Stimulated activated memory B cell treated with anti-CD40 and anti-IgM and Interleukin-4, amounts not matched to agents 10 μg/mL and 1 μg/mL and 100 μg/mL, for 72 hours (primary cell): ENCODE measurements around the gene ARMC9.

Experiments used
- ATAC-seq: fragments of 150-1000 bp; cut with Tn5 transposase; 2 replicates; pipeline ENCODE4 v1.10.0; 2021
- H3K27ac Mint-ChIP-seq: one replicate; pipeline ENCODE4 v1.8.0; 2022; ENCODE audit warnings: mild to moderate bottlenecking, mixed read lengths
- H3K27me3 Mint-ChIP-seq: one replicate; pipeline ENCODE4 v1.8.0; 2022; ENCODE audit warnings: mixed read lengths
- H3K36me3 Mint-ChIP-seq: one replicate; pipeline ENCODE4 v1.8.0; 2022; ENCODE audit warnings: mixed read lengths
- H3K4me1 Mint-ChIP-seq: one replicate; pipeline ENCODE4 v1.8.0; 2022; ENCODE audit warnings: mixed read lengths
- H3K4me3 Mint-ChIP-seq: one replicate; pipeline ENCODE4 v1.8.0; 2022; ENCODE audit warnings: mild to moderate bottlenecking, moderate library complexity, mixed read lengths
- H3K9me3 Mint-ChIP-seq: one replicate; pipeline ENCODE4 v1.8.0; 2022; ENCODE audit warnings: mixed read lengths

The ARMC9 gene, protein sequence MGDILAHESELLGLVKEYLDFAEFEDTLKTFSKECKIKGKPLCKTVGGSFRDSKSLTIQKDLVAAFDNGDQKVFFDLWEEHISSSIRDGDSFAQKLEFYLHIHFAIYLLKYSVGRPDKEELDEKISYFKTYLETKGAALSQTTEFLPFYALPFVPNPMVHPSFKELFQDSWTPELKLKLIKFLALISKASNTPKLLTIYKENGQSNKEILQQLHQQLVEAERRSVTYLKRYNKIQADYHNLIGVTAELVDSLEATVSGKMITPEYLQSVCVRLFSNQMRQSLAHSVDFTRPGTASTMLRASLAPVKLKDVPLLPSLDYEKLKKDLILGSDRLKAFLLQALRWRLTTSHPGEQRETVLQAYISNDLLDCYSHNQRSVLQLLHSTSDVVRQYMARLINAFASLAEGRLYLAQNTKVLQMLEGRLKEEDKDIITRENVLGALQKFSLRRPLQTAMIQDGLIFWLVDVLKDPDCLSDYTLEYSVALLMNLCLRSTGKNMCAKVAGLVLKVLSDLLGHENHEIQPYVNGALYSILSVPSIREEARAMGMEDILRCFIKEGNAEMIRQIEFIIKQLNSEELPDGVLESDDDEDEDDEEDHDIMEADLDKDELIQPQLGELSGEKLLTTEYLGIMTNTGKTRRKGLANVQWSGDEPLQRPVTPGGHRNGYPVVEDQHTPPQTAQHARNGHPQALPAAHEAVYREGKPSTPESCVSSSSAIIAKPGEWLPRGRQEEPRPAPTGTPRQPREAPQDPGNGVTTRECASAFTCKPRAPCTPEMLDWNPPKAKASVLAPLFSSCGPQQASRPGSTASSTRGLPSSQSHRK

DNA sequence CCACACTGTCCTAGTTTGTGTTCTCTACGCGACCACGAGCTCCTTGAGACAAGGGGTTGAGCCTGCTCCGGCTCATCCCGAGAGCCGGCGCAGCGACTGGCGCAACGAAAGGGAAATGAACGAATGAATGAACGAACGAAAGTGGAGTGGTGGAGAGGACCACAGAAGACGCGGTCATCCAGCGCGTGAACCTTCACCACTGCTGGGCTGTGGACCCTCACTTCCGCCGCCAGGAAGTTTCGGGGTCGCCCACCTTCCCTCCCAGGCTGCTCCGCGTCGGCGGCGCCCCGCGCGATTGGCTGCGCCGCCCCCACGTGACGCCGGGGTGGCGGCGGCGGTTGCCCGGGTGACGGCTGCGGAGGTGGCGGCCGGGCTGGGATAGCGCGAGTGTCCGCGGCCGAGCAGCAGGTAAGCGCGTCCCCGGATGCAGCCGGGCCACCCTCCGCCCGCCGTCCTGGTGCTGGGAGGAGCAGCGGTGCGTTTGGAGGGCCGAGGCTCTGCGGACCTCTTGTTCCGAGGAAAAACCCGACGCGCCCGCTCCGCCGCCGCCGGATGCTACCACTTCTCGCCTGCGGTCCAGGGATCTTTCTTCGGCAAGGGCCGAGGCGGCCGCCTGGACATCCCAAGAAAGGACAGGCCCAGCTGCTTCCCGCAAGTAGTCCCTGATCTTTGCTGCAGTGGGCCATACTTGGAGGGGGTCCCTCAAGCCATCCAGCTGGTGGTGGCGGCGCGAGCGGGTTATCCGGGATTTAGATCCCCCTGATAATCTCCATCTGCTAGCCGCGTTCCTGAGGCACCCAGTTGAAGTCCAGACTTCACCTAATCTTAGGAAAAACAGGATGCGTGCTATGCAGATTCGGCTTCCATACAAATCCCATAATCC lies at the start of gene ARMC9:
Gene ARMC9 (plus strand): TSS at position 341 of the 883 bp plus-strand sequence. CDS start 7,608 bp downstream, outside the sequence.
- Mint-ChIP-seq H3K4me3 (peak within 1 kb of the TSS; percentile 90), H3K27ac (peak within 1 kb of the TSS; percentile 84), H3K9me3 (no peaks in the 10 kb centered on the region), H3K36me3 (peaks cover 6% of the 10 kb centered on the region), H3K27me3 (no peaks in the 10 kb centered on the region), H3K4me1 (peaks cover 17% of the 10 kb centered on the region)
- peak; percentile 96 for ATAC-seq

DNA sequence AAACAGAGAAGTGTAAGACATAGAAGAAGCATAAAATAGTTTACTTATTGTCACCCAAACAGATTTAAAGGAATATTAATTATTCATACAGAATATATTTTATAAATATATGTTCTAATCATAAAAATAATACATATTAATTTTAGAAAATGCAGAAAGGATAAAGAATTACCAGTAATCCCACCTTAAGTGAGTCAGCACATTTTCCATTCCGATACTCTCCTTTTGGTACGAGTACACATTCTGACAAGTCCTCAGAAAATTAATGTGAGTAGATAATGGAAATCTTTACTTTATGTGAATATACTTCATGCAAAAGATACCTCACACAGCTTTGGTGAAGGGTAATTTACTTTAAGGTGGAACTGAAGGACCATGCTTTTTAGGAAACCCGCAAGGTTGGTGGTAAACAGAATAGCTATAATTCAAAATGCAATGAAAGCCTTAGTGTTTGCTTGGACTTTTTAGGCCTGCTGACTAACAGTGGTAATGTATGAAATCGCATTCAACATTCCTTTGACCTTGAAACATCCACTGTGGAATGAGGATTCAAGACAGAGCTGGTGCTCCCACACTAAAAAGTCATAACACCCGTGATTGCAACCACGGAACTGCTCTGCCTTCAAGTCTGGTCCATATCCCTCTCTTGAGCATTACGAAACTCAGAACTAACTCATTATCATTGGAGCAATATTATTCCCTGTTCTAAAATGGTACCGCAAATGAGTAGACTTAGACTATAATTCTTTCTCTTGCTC lies 45.5 kb upstream of the ARMC9 start:
- Mint-ChIP-seq H3K36me3 (peaks cover 39% of the 10 kb centered on the region), H3K4me1 (peaks cover 5% of the 10 kb centered on the region), H3K27me3 (no peaks in the 10 kb centered on the region), H3K9me3 (no peaks in the 10 kb centered on the region), H3K4me3 (no peak overlapping the region), H3K27ac (no peak overlapping the region)
- ATAC-seq: no peak

DNA sequence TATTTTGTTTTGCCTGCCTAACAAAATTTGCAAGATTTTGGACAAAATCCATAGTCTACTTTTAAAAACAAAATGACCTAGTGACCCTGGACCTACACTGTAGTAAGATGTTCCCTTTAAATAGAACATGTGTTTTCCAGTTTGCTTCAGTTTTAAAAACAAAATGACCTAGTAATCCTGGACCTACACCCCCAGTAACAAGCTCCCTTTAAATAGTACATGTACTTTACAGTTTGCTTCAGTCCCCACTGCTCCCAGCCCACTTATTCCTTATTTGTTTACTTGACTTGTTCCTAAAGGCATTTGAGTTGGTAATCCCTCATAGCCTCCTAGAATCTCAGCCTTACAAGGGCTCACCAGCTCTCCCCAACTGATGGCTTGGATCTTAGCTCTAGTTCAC lies 39.1 kb upstream of the ARMC9 start:
- Mint-ChIP-seq H3K27ac (no peak overlapping the region), H3K9me3 (no peaks in the 10 kb centered on the region), H3K4me3 (no peak overlapping the region), H3K27me3 (no peaks in the 10 kb centered on the region), H3K4me1 (peaks cover 39% of the 10 kb centered on the region), H3K36me3 (peaks cover 46% of the 10 kb centered on the region)
- no peak for ATAC-seq

DNA sequence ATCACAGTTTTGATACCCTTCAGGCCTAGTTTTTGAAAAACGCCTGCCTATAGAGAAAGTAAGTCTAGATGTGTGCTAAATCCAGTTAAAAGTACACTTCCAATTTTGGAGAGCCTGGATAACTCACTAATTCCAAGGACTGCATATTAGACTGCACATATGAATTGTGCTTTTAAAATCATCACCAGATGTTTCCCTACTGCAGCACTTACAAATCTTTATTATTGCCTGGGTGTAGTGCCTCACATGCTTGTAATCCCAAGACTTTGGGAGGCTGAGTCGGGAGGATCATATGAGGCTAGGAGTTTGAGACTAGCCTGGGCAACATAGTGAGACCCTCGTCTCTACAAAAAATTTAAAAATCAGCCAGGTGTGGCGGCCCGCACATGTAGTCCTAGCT lies 37.7 kb upstream of the ARMC9 start:
- ATAC-seq: no peak
- no peaks in the 10 kb centered on the region for H3K27me3 Mint-ChIP-seq
- H3K4me3 Mint-ChIP-seq: no peak overlapping the region
- H3K36me3 Mint-ChIP-seq: peaks cover 57% of the 10 kb centered on the region
- H3K4me1 Mint-ChIP-seq: peaks cover 39% of the 10 kb centered on the region
- no peaks in the 10 kb centered on the region for H3K9me3 Mint-ChIP-seq
- H3K27ac Mint-ChIP-seq: peak overlapping the region; percentile 90

DNA sequence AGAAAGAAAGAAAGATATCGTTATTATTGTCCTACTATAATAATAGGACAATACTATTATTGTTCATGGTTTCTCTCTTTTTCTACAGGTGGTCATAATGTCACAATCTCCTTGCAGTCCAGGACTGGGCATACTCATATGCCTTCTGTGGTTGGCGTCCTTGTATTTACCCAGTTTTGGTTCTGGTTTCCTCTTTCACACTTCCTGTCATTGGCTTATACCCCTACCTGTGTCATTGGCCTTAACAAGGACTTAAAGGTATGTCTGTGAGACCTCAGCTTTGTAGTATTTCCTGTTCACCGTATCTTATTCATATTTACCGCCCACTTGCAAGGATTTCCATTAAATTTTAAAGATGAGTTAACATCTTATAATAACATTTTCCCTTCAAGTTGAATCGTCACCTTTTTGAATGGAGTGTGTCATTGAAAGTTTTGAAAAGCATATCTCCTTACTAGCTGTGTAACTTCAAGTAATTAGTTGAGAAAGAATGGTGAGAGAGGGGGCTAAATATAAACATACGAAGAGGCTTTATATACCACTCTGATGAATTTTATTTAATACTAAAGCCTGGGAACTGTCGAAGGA lies 37.1 kb upstream of the ARMC9 start:
- Mint-ChIP-seq H3K27ac (peak overlapping the region; percentile 90), H3K4me3 (no peak overlapping the region), H3K36me3 (peaks cover 54% of the 10 kb centered on the region), H3K4me1 (peaks cover 34% of the 10 kb centered on the region), H3K9me3 (no peaks in the 10 kb centered on the region), H3K27me3 (no peaks in the 10 kb centered on the region)
- peak; percentile 96 for ATAC-seq

DNA sequence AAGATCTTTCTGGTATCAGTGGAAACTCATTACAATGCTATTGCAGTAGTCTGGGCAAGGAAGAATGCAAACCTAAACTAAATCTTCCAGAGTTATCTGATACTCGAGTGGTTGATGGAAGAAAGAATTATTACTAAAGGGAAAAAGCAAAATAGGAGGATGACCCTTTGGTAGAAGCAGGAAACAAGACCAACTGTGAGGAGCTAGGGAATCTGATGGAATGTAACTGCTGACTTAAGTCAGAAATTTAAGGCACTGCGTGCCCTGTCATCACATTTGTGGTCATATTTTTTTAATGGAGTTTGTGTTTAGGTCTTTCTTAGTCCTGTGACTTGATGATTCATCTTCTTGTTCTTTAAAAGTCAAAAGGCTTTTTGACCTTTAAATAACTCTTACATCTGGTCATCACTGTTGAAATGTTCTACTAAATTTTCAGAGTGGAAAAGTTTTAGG lies 36.5 kb upstream of the ARMC9 start:
- Mint-ChIP-seq H3K4me3 (no peak overlapping the region), H3K27me3 (no peaks in the 10 kb centered on the region), H3K9me3 (no peaks in the 10 kb centered on the region), H3K27ac (peak overlapping the region; percentile 90), H3K4me1 (peaks cover 39% of the 10 kb centered on the region), H3K36me3 (peaks cover 59% of the 10 kb centered on the region)
- ATAC-seq: peak; percentile 74

DNA sequence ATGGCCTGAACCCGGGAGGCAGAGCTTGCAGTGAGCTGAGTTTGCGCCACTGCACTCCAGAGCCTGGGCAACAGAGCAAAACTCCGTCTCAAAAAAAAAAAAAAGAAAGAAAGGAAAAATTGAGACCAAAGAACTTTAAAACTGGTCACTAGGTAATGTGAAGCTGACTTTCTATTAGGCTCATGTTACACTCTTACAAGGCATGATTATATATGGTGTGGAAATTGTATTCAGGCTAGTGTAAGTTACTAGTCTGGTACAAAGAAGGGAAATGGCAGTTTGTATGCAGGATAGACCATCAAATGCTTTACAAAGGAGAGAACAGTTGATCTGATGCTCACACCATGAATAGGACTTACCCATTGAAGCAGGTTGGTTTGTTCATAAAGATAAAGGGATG lies 35.4 kb upstream of the ARMC9 start:
- no peak for ATAC-seq
- peaks cover 68% of the 10 kb centered on the region for H3K36me3 Mint-ChIP-seq
- H3K4me3 Mint-ChIP-seq: no peak overlapping the region
- H3K9me3 Mint-ChIP-seq: no peaks in the 10 kb centered on the region
- H3K27me3 Mint-ChIP-seq: no peaks in the 10 kb centered on the region
- peak overlapping the region; percentile 90 for H3K27ac Mint-ChIP-seq
- H3K4me1 Mint-ChIP-seq: peaks cover 50% of the 10 kb centered on the region

DNA sequence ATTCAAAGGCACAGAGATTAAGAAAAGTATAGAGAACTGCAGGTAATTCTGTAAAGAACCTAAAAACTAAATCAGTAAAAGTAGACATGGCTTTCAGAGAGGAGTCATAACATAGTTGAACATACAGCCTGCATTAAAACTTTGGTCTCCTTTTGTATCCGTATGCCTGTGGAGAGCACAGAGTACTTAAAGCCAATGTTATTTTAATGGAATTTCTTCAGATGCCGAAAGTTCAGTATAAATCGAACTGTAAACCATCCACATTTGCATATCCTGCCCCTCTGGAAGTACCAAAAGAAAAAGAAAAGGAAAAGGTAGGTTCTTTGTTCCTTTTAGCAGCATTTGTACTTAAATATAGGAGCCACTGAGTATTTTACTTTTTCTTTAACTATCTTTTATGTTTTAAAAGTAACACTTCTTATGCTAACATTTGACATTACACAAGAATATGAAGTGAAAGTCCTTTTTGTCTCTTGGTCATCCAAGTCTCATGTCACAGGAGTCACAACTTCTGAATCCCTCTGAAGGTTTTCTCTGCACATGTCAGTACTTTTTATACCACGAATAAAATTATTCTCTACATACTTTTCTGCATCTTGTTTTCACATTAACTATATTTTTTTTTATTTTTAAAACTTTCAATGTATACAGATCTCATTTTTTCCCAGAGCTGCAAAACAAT lies 34.9 kb upstream of the ARMC9 start:
- Mint-ChIP-seq H3K4me3 (no peak overlapping the region), H3K9me3 (no peaks in the 10 kb centered on the region), H3K36me3 (peaks cover 69% of the 10 kb centered on the region), H3K27ac (peak overlapping the region; percentile 90), H3K4me1 (peaks cover 56% of the 10 kb centered on the region), H3K27me3 (no peaks in the 10 kb centered on the region)
- ATAC-seq: no peak

DNA sequence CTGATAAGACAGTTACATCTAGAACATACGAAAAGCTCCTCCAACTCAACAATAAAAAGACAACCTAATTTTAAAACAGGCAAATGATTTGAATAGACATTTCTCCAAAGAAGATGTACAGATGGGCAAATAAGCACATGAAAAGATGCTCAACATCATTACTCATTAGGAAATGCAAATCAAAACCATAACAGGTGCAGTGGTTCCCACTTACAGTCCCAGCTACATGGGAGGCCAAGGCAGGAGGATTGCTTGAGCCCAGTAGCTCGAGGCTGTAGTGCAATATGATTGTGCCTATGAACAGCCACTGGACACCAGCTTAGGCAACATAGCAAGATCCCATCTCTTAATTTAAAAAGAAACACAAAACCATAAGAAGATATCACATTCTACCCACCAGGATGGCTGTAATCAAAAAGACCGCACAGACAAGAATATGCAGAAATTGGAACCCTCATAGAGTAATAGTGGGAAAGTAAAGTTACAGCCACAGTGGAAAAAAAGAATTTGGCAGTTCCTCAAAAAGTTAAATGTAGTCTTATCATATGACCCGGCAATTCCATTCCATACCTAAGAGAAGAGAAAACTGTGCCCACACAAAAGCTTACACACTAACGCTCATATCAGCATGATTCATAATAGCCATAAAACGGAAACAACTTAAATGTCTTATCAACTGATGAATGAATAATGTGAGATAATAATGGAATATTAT lies 30.5 kb upstream of the ARMC9 start:
- Mint-ChIP-seq H3K4me3 (no peak overlapping the region), H3K36me3 (peaks cover 83% of the 10 kb centered on the region), H3K27me3 (no peaks in the 10 kb centered on the region), H3K27ac (peak overlapping the region; percentile 81), H3K9me3 (no peaks in the 10 kb centered on the region), H3K4me1 (peaks cover 34% of the 10 kb centered on the region)
- ATAC-seq: peak; percentile 70

DNA sequence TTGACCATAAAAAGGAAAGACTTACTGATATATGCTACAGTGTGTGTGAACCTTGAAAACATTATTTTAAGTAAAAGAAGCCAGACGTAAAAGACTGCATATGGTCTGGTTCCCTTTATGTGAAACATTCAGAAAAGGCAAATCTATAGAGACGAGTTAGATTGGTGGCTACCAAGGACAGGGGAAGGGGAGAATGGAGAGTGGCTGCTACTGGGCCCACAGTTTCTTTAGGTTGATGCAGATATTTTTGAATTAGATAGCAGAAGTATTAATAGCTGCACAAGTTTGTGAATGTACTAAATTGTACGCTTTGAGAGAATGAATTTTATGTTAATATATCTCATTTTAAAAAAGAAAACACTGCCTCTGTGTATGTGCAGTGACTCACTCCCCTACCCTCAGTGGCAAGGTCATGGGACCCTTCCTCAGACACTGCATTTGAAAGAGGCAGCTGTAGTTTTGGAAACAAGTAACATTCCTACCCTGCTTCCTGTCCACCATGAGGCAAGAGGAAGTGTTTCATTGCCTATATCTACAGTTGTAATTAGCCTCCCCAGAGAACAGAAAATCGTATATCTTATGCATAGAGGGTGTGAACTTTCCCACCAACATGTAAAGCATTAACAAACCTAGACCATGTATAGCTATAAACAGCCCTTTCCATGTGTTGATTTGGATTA lies 29.8 kb upstream of the ARMC9 start:
- Mint-ChIP-seq H3K27me3 (no peaks in the 10 kb centered on the region), H3K27ac (peak overlapping the region; percentile 81), H3K4me3 (no peak overlapping the region), H3K36me3 (peaks cover 82% of the 10 kb centered on the region), H3K4me1 (peaks cover 29% of the 10 kb centered on the region), H3K9me3 (no peaks in the 10 kb centered on the region)
- no peak for ATAC-seq

DNA sequence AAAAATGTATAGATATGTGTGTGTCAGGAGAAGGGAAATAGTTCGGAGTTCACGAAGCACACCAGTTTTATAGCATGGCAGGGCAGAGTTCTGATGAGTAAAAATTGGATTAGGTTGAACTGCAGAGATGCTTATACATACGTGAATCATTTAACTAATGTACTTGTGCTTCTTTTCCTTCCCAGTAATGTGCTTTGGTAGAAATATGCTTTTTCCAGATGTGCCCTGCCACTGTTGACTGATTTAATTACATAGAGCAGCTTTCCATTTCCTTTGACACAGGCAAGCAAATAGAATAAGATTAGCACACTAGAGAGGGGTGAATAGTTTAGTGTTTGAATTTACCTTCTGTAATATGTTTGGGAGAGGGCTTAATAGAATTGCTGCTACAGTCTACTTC lies 28.9 kb upstream of the ARMC9 start:
- no peak for ATAC-seq
- H3K36me3 Mint-ChIP-seq: peaks cover 80% of the 10 kb centered on the region

DNA sequence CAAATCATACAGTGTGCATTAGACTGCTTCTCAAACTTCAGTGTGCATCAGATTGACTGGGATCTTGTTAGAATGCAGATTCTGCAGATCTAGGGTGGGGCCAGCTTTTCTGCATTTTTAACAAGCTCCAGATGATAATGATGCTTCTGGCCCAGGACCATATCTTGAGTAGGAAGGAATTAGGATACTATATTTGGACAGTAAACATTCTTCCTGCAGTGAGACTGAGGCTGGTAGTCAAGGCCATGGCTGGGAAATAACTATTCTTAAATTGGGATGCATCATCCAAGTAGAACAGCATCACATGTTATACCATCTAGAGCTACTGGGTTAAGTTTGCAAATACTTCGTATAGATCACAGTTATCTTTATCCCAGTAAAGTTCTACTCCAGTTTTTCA lies 28.4 kb upstream of the ARMC9 start:
- peaks cover 78% of the 10 kb centered on the region for H3K36me3 Mint-ChIP-seq
- H3K27ac Mint-ChIP-seq: no peak overlapping the region
- H3K27me3 Mint-ChIP-seq: no peaks in the 10 kb centered on the region
- no peak for ATAC-seq
- H3K4me1 Mint-ChIP-seq: peaks cover 29% of the 10 kb centered on the region
- no peaks in the 10 kb centered on the region for H3K9me3 Mint-ChIP-seq
- H3K4me3 Mint-ChIP-seq: no peak overlapping the region

More for the DNA sequence above, 28.9 kb upstream of the ARMC9 start:
- Mint-ChIP-seq H3K4me3 (no peak overlapping the region), H3K27me3 (no peaks in the 10 kb centered on the region), H3K27ac (peak overlapping the region; percentile 81), H3K4me1 (peaks cover 29% of the 10 kb centered on the region), H3K9me3 (no peaks in the 10 kb centered on the region)

DNA sequence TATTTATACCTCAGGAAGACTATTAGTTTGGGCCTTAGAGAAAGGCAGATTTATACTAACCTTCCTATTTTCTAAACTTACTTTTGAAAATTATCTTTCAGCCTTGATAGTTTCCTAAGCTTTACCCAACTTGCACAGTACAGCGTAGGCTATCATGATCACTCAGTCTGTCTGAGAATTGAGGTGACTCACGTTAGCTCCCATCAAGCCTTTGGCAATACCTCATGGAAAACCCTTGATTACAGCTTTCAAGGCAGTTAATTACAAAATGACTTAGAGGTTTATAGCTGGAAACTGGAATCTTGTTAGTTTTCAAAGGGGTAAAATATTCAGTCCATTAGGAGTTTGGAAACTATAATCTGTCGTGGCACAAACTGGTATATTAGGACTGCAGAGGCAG lies 26.4 kb upstream of the ARMC9 start:
- Mint-ChIP-seq H3K4me1 (peaks cover 30% of the 10 kb centered on the region), H3K27me3 (no peaks in the 10 kb centered on the region), H3K4me3 (no peak overlapping the region), H3K36me3 (peaks cover 82% of the 10 kb centered on the region), H3K9me3 (no peaks in the 10 kb centered on the region), H3K27ac (no peak overlapping the region)
- ATAC-seq: no peak
